ENCODE measurements around the gene NPTX1. TPM values are rescaled to one million over a fixed set of nuclear protein-coding genes. Genes with fewer than 3 reads are reported as not detected.

NPTX1 gene
- total and polyA plus RNA-seq, 2 experiments from 2014 or later, result 3.4 to 20.5 TPM

- Mint-ChIP-seq H3K27me3 (ENCODE audit: insufficient read depth, low read depth, poor library complexity) (peaks cover 9% of the 10 kb centered on the region), H3K36me3 (ENCODE audit: low read depth) (no peaks in the 10 kb centered on the region; the same call in 2 of the 3 replicates), H3K9me3 (no peaks in the 10 kb centered on the region), H3K27ac (no peak overlapping the region), H3K4me1 (peaks cover 4% of the 10 kb centered on the region; the same call in 2 of the 3 replicates), H3K4me3 (no peak overlapping the region)
- H2AFZ ChIP-seq, result no peak overlapping the region
- ATAC-seq, result no peak
- no peaks in the 10 kb centered on the region for H3K36me3 ChIP-seq (ENCODE audit: insufficient read depth)
- no peak overlapping the region for H3K4me2 ChIP-seq
- no peaks in the 10 kb centered on the region for H3K79me2 ChIP-seq (replicated peaks; ENCODE audit: insufficient read depth)
- no peaks in the 10 kb centered on the region for H3F3A ChIP-seq (replicated peaks; ENCODE audit: low read depth)
- no peaks in the 10 kb centered on the region for H3K27me3 ChIP-seq (ENCODE audit: insufficient read depth)
- no peaks in the 10 kb centered on the region for H4K20me1 ChIP-seq (replicated peaks; ENCODE audit: insufficient read depth)
- H3K4me3 ChIP-seq, result no peak overlapping the region
- no peak for TF ChIP-seq JUNB (IDR thresholded peaks at IDR 0.05; ENCODE audit: unreplicated experiment)
- TF ChIP-seq CTCF (conservative IDR thresholded peaks at IDR 0.05; ENCODE audit: low read depth in 2 of 2), result no peak
- TF ChIP-seq NANOG (IDR thresholded peaks at IDR 0.05; ENCODE audit: borderline replicate concordance), result no peak
- TF ChIP-seq CREB1 (CRISPR knock-in tag; IDR thresholded peaks at IDR 0.05; ENCODE audit: low read depth), result no peak
- no peak for TF ChIP-seq REST (IDR thresholded peaks at IDR 0.05; ENCODE audit: unreplicated experiment)
- TF ChIP-seq ZNF114 (CRISPR knock-in tag; IDR thresholded peaks at IDR 0.05), result no peak
- TF ChIP-seq EZH2phosphoT487 (IDR thresholded peaks at IDR 0.05; ENCODE audit: unreplicated experiment), result no peak
- no peak for TF ChIP-seq STAT1 (IDR thresholded peaks at IDR 0.05; ENCODE audit: unreplicated experiment)
- TF ChIP-seq EZH2 (IDR thresholded peaks at IDR 0.05; ENCODE audit: low read depth, unreplicated experiment), result no peak
- TF ChIP-seq ZNF331 (CRISPR knock-in tag; IDR thresholded peaks at IDR 0.05; ENCODE audit: low read depth), result no peak
- no peak for TF ChIP-seq POLR2AphosphoS5 (IDR thresholded peaks at IDR 0.05; ENCODE audit: low read depth)
- no peak for TF ChIP-seq ZNF462 (CRISPR knock-in tag; IDR thresholded peaks at IDR 0.05)
- no peak for TF ChIP-seq ETS1 (IDR thresholded peaks at IDR 0.05)
- no peak overlapping the region for H3K27ac ChIP-seq (ENCODE audit: low read depth)
- no peaks in the 10 kb centered on the region for H3K9me2 ChIP-seq (ENCODE audit: insufficient read depth)
- H3K4me1 ChIP-seq (ENCODE audit: insufficient read depth), result no peaks in the 10 kb centered on the region
- DNase-seq (ENCODE audit: low spot score), result no peak
Measured at GRCh38 chr17:80424261-80424660, 52.1 kb downstream of the NPTX1 start.
